Endothelial cell of umbilical vein (primary cell): Measurements from ENCODE around the gene ARHGEF16. TPM values are rescaled to one million over a fixed set of nuclear protein-coding genes. Genes with fewer than 3 reads are reported as not detected.

Experiments
- BruUV-seq: library from RNA; stranded (reverse); fragments of 400-500 nt; replicated peaks from 2 replicates; lab custom pipeline; 2021; lab: Mats Ljungman, UMichigan
- CTCF ChIA-PET: fragments of 300-600, 350-600 bp; sonication (Branson Sonifier 250); formaldehyde crosslinking; loops from one replicate; lab custom pipeline; 2021; ENCODE audit warnings: antibody characterized with exemption, inconsistent platforms; lab: Charles Lee
- POLR2A ChIA-PET: fragments of 300-600, 350-600 bp; sonication (Branson Sonifier 250); formaldehyde crosslinking; loops from one replicate; lab custom pipeline; 2021; ENCODE audit warnings: antibody characterized with exemption, inconsistent platforms; lab: Charles Lee
- DNase-seq: peaks from one replicate; pipeline ENCODE4 v3.0.0-alpha.2; 2011; ENCODE audit warnings: low read depth, low spot score
- FAIRE-seq: peaks from 2 replicates; lab custom pipeline; 2011; peaks lifted over from hg19 to GRCh38; lab: Jason Lieb, UNC
- H2AFZ ChIP-seq: 2 replicates; pipeline ENCODE4 v1.6.0; 2012; ENCODE audit warnings: low read depth, low read length, control low read depth, inconsistent platforms
- H3K27ac ChIP-seq: 2 replicates; pipeline ENCODE4 v1.5.1; 2011; ENCODE audit warnings: low read depth, mild to moderate bottlenecking, control low read depth, low read length, moderate library complexity; ENCODE audit not compliant: insufficient read depth
- H3K27me3 ChIP-seq, 2 experiments: 2 replicates each; pipeline versions ENCODE4 v1.6.0 to v1.6.1; 2011; ENCODE audit warnings: low read length in 2 of 2, mixed read lengths in 1 of 2; ENCODE audit not compliant: control insufficient read depth in 2 of 2, insufficient read depth in 2 of 2
- H3K36me3 ChIP-seq, 2 experiments: 2 replicates in 1 of 2; 3 replicates in 1 of 2; pipeline ENCODE4 v1.5.1; 2011; ENCODE audit warnings: low read length in 2 of 2, mild to moderate bottlenecking in 1 of 2, moderate library complexity in 1 of 2; ENCODE audit not compliant: control insufficient read depth in 2 of 2, insufficient read depth in 2 of 2; ENCODE audit errors: extremely low read depth in 1 of 2
- H3K4me1 ChIP-seq: 3 replicates; pipeline ENCODE4 v1.5.1; 2011; ENCODE audit warnings: mild to moderate bottlenecking, low read length; ENCODE audit not compliant: control insufficient read depth, insufficient read depth; ENCODE audit errors: extremely low read depth
- H3K4me2 ChIP-seq: 2 replicates; pipeline ENCODE4 v1.6.1; 2011; ENCODE audit warnings: low read length, control low read depth, mixed read lengths; ENCODE audit not compliant: insufficient read depth
- H3K4me3 ChIP-seq, 3 experiments: fragments of 200-600 bp in 1 of 3; sonication (generic), shearing (Covaris generic) in 1 of 3; replicated peaks in 1 of 3; 2 replicates each; pipeline ENCODE4 v1.5.1; 2011 to 2016; ENCODE audit warnings: control low read depth in 3 of 3, low read length in 3 of 3, mild to moderate bottlenecking in 2 of 3, inconsistent platforms in 1 of 3, low read depth in 1 of 3, moderate library complexity in 1 of 3; ENCODE audit not compliant: insufficient read depth in 1 of 3
- H3K79me2 ChIP-seq: 2 replicates; pipeline ENCODE4 v1.6.0; 2012; ENCODE audit warnings: low read length, inconsistent platforms; ENCODE audit not compliant: control insufficient read depth, insufficient read depth
- H3K9ac ChIP-seq: replicated peaks from 2 replicates; pipeline ENCODE3; 2011; ENCODE audit warnings: low read length, control low read depth; ENCODE audit not compliant: insufficient read depth; ENCODE audit errors: extremely low read depth
- H3K9me1 ChIP-seq: replicated peaks from 3 replicates; pipeline ENCODE4 v1.6.0; 2011; ENCODE audit warnings: mild to moderate bottlenecking, low read length; ENCODE audit not compliant: control insufficient read depth, insufficient read depth; ENCODE audit errors: extremely low read depth
- H3K9me3 ChIP-seq: replicated peaks from 2 replicates; pipeline ENCODE4 v1.5.1; 2012; ENCODE audit warnings: low read length, inconsistent platforms; ENCODE audit not compliant: control insufficient read depth, insufficient read depth
- H4K20me1 ChIP-seq: replicated peaks from 2 replicates; pipeline ENCODE3; 2011; ENCODE audit warnings: mild to moderate bottlenecking, low read length; ENCODE audit not compliant: control insufficient read depth, insufficient read depth; ENCODE audit errors: extremely low read depth
- EZH2 ChIP-seq: IDR thresholded peaks from 2 replicates; pipeline ENCODE4 v1.6.1; 2012; ENCODE audit warnings: borderline replicate concordance, low read depth, mild to moderate bottlenecking, moderate library complexity, low read length, inconsistent platforms; ENCODE audit not compliant: severe bottlenecking
- FOS ChIP-seq: IDR thresholded peaks from 2 replicates; pipeline ENCODE4 v1.6.1; 2011; ENCODE audit warnings: mild to moderate bottlenecking, low read length, moderate library complexity, borderline replicate concordance; ENCODE audit not compliant: insufficient read depth
- GATA2 ChIP-seq: IDR thresholded peaks from 2 replicates; pipeline ENCODE4 v1.7.0; 2011; ENCODE audit warnings: low read depth, mild to moderate bottlenecking, moderate library complexity, mixed read lengths, low read length; ENCODE audit not compliant: insufficient read length, insufficient read depth
- JUN ChIP-seq: IDR thresholded peaks from 2 replicates; pipeline ENCODE4 v1.6.1; 2011; ENCODE audit warnings: borderline replicate concordance, low read depth; ENCODE audit not compliant: insufficient read length, insufficient read depth
- MYC ChIP-seq: IDR thresholded peaks from one replicate; pipeline ENCODE4 v1.6.1; 2011; ENCODE audit warnings: mild to moderate bottlenecking, low read depth, low read length
- POLR2A ChIP-seq: IDR thresholded peaks from 2 replicates; pipeline ENCODE4 v1.6.1; 2012; ENCODE audit warnings: low read depth, mild to moderate bottlenecking, control low read depth, low read length
- POLR2AphosphoS5 ChIP-seq: IDR thresholded peaks from 2 replicates; pipeline ENCODE4 v1.6.1; 2012; ENCODE audit warnings: low read depth, mild to moderate bottlenecking, control low read depth, low read length, moderate library complexity; ENCODE audit not compliant: insufficient read depth
- dilution Hi-C: fragments of 300-500 bp; cut with MboI; formaldehyde crosslinking; loops from one replicate; pipeline ENCODE4 v1.15.0; 2019; ENCODE audit warnings: low sequenced_read_pairs; ENCODE audit not compliant: extremely low pct_ligation_motif_present
- intact Hi-C: fragments of 100-400 bp; cut with micrococcal nuclease; formaldehyde crosslinking; loops from one replicate; pipeline ENCODE4 v1.10.0; 2022
- polyA plus RNA-seq, 4 experiments: library from polyadenylated mRNA; depleted of rRNA in 3 of 4; stranded (reverse) in 3 of 4; unstranded in 1 of 4; fragments of >200 nt; gene quantifications; 2 replicates each; pipeline versions ENCODE4 v1.2.1 to v1.2.3, GENCODE V29; 2011 to 2012; ENCODE audit warnings: missing spikeins in 1 of 4
- total RNA-seq: library from RNA; stranded (reverse); gene quantifications from 2 replicates; pipeline ENCODE4 v1.2.3, GENCODE V29; 2021
- TF ChIP-seq, protein P1 (sequence below), 2 donors: IDR thresholded peaks; 1 replicate in 1 of 2; 2 replicates in 1 of 2; pipeline ENCODE4 v1.5.1; 2011; ENCODE audit warnings: low read length in 2 of 2, mild to moderate bottlenecking in 2 of 2, moderate library complexity in 2 of 2, control low read depth in 1 of 2, inconsistent platforms in 1 of 2, low read depth in 1 of 2; ENCODE audit not compliant: insufficient read depth in 1 of 2; ENCODE audit errors: extremely low read depth in 1 of 2
- TF ChIP-seq, protein P2 (sequence below): IDR thresholded peaks from 2 replicates; pipeline ENCODE4 v1.6.1; 2011; ENCODE audit not compliant: insufficient read depth, insufficient read length

The ARHGEF16 gene
- total and polyA plus RNA-seq, 2 donors (not counting 3 experiments of a cell fraction or from before 2014, with no cell fraction given): 0.52 to 1.3 TPM

DNA sequence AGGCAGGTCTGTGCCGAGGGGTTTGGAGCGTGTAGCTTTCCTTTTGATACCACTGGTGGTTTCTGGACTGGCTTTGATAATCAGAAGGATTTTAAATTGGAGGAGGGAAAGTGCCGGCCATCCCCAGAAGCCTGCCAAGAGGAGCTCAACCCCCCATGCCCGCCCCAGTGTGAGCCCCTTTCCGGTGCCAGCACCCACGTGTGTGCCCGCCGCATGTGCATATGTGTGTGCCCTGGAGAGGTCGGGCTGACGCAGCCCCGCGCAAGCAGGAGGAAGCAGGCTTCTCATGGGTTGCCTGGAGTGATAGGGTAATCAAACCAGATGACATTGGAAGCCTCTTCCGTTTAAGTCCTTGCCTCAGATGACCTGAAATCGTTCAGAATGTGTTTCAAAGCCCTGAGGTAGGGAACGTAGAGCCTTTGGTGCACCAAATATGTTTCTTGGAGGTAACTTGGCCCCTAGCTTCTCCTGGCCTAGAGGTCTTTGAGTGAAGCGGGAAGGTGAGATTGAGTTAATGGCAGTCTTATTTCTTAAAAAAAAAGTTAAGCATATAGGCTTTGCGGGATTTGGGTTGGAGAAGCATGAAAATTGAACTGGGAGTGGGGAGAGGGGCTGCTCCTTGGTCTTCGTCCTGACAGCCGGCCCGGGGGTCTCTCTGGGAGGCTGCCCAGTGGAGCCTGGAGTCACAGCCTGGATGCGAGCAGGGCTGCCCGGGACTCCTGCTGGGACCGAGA, 34.1 kb upstream of the ARHGEF16 start:
- Histone ChIP-seq H3K9me1 (no peaks in the 10 kb centered on the region), H3K27ac (no peak overlapping the region), H3K36me3 (no peaks in the 10 kb centered on the region), H4K20me1 (no peaks in the 10 kb centered on the region), H3K27me3 (no peaks in the 10 kb centered on the region), H3K9ac (no peak overlapping the region), H3K9me3 (no peaks in the 10 kb centered on the region), H3K4me2 (no peak overlapping the region), H3K79me2 (no peaks in the 10 kb centered on the region), H3K4me1 (no peaks in the 10 kb centered on the region), H2AFZ (no peak overlapping the region), H3K4me3 (no peak overlapping the region)
- BruUV-seq: no TSS peak
- CTCF ChIA-PET: no interaction called here
- POLR2A ChIA-PET: no interaction called here
- DNase-seq (no peak), FAIRE-seq (no peak)
- intact Hi-C loops (loop anchor here (10.0 kb wide), 1 partner anchor 1226 kb away; the partner anchor contains the start of gene FAAP20), dilution Hi-C loops (no loop called here)
- TF ChIP-seq POLR2A (no peak), FOS (no peak), POLR2AphosphoS5 (no peak), EZH2 (no peak), JUN (no peak), GATA2 (no peak), MYC (no peak)
- TF ChIP-seq, protein P1, sequence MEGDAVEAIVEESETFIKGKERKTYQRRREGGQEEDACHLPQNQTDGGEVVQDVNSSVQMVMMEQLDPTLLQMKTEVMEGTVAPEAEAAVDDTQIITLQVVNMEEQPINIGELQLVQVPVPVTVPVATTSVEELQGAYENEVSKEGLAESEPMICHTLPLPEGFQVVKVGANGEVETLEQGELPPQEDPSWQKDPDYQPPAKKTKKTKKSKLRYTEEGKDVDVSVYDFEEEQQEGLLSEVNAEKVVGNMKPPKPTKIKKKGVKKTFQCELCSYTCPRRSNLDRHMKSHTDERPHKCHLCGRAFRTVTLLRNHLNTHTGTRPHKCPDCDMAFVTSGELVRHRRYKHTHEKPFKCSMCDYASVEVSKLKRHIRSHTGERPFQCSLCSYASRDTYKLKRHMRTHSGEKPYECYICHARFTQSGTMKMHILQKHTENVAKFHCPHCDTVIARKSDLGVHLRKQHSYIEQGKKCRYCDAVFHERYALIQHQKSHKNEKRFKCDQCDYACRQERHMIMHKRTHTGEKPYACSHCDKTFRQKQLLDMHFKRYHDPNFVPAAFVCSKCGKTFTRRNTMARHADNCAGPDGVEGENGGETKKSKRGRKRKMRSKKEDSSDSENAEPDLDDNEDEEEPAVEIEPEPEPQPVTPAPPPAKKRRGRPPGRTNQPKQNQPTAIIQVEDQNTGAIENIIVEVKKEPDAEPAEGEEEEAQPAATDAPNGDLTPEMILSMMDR (IDR thresholded peaks at IDR 0.05; ENCODE audit: extremely low read depth in 1 of 2, insufficient read depth in 1 of 2, low read depth in 1 of 2, low read length in 2 of 2): no peak
- TF ChIP-seq, protein P2, sequence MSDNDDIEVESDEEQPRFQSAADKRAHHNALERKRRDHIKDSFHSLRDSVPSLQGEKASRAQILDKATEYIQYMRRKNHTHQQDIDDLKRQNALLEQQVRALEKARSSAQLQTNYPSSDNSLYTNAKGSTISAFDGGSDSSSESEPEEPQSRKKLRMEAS: no peak
